T-helper 2 cell treated with Interferon-gamma antibody and Interleukin-4, amounts not matched to agents 100 ng/mL and 5 ng/mL, for 36 hours (primary cell): Measurements from ENCODE around the gene UBE2C. TPM values are rescaled to one million over a fixed set of nuclear protein-coding genes. Genes with fewer than 3 reads are reported as not detected.
"Not testable (repeated sequence)": the region's sequence is repeated elsewhere in the genome, so short reads cannot be mapped to it uniquely, and the experiment has no call there.

Experiments used
- intact Hi-C: fragments of 100-400 bp; cut with micrococcal nuclease; formaldehyde crosslinking; loops from one replicate; pipeline ENCODE4 v1.15.1; 2023
- total RNA-seq: library from RNA; stranded (reverse); gene quantifications from 2 replicates; pipeline ENCODE4 v1.2.3, GENCODE V29; 2022

The UBE2C gene
- total RNA-seq, 1 donor from 2014 or later = 181 TPM

- intact Hi-C loops = not testable (repeated sequence)
Observed at GRCh38 chr20:45829673-45830106, 17.2 kb downstream of the UBE2C start.

DNA sequence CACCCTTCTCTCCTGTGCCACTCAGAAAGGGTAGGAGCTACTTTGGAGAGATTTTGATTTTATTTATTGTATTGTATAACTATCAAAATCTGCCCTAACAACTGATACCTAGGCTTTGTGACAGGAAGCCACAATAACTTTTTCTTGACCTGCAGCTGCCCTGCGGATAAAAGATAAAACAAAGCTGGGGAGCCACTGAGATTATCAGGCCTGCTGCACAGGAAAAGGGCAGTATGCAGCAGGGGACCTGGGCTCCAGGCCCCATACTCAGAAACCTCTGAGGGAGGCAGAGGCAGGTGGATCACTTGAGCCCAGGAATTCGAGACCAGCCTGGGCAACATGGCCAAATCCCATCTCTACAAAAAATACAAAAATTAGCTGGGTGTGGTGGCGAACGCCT lies 20.2 kb downstream of the UBE2C start:
- intact Hi-C loops = loop anchor here (1.0 kb wide), 1 partner anchor 25 kb away; the partner anchor contains the start of genes ACOT8 and ZSWIM3

DNA sequence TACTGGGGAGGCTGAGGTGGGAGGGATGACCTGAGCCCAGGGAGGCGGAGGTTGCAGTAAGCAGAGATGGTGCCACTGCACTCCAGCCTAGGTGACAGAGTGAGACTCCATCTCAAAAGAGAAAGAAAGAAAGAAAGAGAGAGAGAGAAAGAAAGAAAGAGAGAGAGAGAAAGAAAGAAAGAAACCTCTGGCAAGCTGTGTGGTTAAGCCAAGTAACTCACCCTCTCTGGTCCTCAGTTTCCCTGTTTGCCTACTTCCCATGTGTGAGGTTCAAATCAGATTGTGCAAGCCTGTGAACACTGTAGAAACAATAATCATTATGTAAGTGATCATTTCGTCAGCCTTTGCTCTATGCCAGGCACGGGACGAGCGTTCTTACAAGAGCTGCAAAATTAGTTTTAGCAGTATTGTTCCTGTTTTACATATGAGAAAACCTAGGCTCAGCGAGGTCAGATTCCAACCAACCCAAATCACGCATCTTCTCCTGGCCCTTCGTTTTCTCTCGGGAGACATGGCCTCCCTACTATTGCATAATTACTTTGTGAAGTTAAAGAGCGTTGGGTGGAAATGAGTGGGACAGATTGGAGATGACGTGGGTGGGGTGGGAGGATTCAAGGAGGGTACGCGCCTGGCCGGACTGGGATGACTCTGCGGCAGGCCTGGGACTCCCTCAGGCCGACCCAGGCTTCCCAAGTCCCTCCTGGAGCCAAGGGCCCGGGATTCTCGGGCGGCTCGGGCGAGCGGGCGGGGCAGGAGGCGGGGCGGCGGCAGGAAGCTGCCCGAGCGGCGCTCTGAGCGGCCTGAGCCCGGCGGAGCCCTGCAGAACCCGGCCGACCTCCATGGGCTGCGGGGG lies 20.8 kb downstream of the UBE2C start, which contains the start of gene SNX21:
TSS of gene SNX21 (plus strand) at position 770 of the 853 bp plus-strand sequence. CDS start 121 bp downstream, outside the sequence.
- intact Hi-C loops = loop anchor here (1.0 kb wide), 1 partner anchor 24 kb away; the partner anchor contains the start of genes ACOT8 and ZSWIM3

- intact Hi-C loops = loop anchor here (1.0 to 2.0 kb wide), 2 partner anchors 23 to 47 kb away; partner anchors contain the start of genes ACOT8, ZSWIM1 and ZSWIM3
Observed at GRCh38 chr20:45833883-45834796, 21.7 kb downstream of the UBE2C start.

- intact Hi-C loops = loop anchor here (2.0 kb wide), 1 partner anchor 46 kb away; the partner anchor contains the start of gene ZSWIM1
Observed at GRCh38 chr20:45834797-45835161, 22.3 kb downstream of the UBE2C start.

DNA sequence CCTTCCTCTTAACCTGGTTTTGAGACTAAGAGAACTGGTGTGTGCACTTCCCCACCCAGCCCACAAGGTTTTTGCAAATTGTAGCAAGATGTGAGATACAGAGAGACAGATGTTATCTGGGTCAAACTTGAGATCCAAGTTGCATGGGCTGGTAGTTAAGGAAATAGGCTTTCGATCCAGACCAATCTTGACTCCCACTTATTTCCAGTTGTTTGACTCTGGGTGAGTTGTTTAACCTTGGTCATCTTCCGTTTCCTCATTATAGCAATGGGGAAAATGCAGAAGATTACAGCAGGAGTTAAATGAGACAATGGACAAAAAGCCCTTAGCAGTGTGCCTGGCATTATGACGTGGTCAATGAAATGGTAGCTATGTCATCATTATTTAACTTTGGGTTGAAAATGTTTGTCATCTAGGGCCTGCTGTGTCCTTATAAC lies 22.9 kb downstream of the UBE2C start:
- intact Hi-C loops = loop anchor here (2.0 kb wide), 1 partner anchor 45 kb away; the partner anchor contains the start of gene ZSWIM1

GRCh38 chr20:45835825-45836224 lies 23.4 kb downstream of the UBE2C start:
- intact Hi-C loops = loop anchor here (2.0 kb wide), 1 partner anchor 45 kb away; the partner anchor contains the start of gene ZSWIM1

DNA sequence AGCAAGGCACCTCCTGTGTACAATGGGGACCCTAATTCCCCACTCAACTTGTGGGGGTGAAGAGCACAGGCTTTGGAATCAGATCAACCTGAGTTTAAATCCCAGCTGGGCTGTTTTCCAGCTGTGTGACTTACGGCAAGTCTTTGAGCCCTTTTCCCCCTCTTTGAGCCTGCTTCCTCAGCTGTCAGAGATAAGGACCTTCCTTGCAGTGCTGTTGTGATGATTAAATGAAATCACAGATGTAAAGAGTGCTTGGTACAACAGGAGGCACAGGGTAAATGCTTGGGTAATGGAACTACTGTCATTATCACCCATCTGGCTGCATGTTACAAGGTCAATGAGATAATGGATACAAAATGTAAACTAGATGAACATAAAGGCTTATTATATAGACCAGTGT lies 24.4 kb downstream of the UBE2C start:
- intact Hi-C loops = no loop called here

DNA sequence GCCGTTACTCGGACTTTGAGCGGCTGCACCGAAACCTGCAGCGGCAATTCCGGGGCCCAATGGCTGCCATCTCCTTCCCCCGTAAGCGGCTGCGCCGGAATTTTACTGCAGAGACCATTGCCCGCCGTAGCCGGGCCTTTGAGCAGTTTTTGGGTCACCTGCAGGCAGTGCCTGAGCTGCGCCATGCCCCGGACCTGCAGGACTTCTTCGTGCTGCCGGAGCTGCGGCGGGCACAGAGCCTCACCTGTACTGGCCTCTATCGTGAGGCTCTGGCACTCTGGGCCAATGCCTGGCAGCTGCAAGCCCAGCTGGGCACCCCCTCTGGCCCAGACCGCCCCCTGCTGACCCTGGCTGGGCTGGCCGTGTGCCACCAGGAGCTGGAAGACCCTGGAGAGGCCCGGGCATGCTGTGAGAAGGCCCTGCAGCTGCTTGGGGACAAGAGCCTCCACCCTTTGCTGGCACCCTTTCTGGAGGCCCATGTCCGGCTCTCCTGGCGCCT lies 28.3 kb downstream of the UBE2C start:
- intact Hi-C loops = no loop called here

DNA sequence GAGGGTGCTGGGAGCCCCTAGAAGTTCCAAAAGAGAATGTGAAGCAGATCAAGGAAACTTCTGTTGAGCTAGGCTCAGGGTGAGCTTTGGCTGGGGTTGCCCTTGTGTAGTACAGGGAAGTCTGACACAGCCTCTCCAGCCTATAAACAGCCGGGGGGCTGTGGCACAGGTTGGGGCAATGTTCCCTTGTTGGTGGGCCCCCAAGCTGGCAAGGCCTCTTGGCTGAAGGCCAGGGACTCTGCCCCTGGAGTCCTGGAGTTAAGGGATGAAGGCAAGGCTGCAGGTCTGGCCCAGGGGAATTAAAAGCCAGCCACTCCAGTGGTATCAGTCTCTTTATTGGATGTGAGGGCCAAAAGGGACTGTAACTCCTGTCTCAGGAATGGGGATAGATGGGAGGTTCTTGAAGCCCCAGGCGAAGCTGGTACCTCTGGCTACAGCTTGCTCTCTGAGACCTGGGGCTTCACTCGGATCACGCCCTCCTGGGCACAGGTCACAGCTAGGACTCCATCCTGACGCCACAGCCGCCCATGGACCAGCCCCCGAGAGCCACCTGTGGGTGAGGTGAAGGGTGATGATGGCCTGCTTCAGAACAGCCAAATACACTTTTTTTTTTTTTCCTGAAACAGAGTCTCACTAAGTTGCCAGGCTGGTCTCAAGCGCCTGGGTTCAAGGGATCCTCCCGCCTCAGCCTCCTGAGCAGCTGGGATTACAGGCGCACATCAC lies 29.1 kb downstream of the UBE2C start:
- intact Hi-C loops = no loop called here

GRCh38 chr20:45842169-45842812 lies 29.8 kb downstream of the UBE2C start:
- intact Hi-C loops = no loop called here

DNA sequence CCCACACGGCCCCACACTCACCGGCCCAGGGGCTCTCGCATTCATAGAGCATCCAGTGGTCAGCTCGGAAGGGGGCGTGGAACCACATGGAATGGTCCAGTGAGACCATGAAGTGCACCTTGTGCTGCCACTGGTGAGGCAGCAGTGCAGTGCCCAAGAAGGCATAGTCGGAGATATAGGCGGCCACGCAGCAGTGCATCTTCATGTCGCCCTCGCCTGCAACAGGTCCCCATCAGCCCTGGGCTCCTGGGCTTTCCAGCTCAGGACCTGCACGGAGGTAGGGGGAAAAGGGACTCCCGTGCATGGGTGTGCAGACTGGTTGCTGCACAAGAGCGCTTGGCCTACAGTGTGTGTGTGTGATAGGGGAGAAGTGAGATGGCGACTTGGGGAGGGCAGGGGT lies 31.1 kb downstream of the UBE2C start:
- intact Hi-C loops = no loop called here

- intact Hi-C loops = no loop called here
Observed at GRCh38 chr20:45845452-45845851, 33.0 kb downstream of the UBE2C start.

GRCh38 chr20:45848421-45848820 lies 36.0 kb downstream of the UBE2C start:
- intact Hi-C loops = no loop called here

DNA sequence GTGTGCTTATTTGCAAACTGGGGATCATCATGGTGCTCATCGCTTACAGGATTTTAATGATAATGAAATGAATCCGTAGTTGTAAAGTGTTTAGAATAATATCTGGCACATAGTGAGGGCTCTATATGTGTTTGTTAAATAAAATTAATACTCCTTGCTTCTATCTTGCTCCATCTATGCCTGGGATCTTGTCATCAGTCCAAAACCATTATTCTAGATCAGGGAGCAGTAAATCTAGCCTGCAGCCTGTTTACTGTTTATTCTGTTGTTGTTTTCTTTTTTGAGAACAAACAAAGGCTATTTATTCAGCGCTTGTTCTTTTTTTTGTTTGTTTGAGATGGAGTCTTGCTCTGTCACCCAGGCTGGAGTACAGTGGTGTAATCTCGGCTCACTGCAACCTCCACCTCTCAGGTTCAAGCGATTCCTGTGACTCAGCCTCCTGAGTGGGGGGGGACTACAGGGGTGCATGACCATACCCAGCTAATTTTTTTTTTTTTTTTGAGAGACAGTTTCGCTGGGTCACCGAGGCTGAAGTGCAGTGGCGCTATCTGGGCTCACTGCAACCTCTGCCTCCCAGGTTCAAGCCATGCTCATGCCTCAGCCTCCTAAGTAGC lies 36.6 kb downstream of the UBE2C start:
- intact Hi-C loops = no loop called here

- intact Hi-C loops = no loop called here
Observed at GRCh38 chr20:45850238-45850637, 37.8 kb downstream of the UBE2C start.

DNA sequence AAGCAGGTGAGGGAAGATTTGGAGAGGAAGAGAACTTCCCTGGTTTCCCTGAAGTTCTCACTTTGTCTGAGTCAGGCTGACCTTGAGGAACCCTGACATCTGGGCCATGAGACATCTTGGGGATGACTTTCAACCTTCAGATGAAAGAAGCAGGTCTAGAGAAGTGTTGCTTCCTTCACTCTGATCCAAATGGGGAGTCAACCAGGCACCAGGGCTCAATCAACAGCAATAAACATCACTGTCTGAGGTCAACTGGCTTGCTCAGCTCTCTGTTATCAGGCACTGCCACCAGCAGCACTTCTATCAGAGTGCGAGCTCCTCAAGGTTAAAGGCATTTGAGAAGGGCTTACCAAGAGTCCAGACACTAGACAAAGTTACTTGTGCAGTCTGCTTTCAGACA lies 38.5 kb downstream of the UBE2C start:
- intact Hi-C loops = no loop called here

GRCh38 chr20:45851501-45851900 lies 39.1 kb downstream of the UBE2C start:
- intact Hi-C loops = no loop called here

GRCh38 chr20:45852326-45852725 lies 39.9 kb downstream of the UBE2C start:
- intact Hi-C loops = no loop called here

- intact Hi-C loops = no loop called here
Observed at GRCh38 chr20:45853484-45853883, 41.0 kb downstream of the UBE2C start.
